AG09309 (cell line): ENCODE results near the gene DENND1A.

ENCODE experiments used
- DNase-seq: peaks from one replicate; pipeline ENCODE4 v3.0.0-alpha.2; 2010; ENCODE audit warnings: low read depth
- H3K4me3 ChIP-seq: 2 replicates; pipeline ENCODE4 v1.5.1; 2011; ENCODE audit warnings: mild to moderate bottlenecking, low read depth, low read length, moderate library complexity; ENCODE audit not compliant: control insufficient read depth
- CTCF ChIP-seq: IDR thresholded peaks from 2 replicates; pipeline ENCODE4 v1.5.1; 2011; ENCODE audit warnings: mild to moderate bottlenecking, low read depth, low read length, inconsistent platforms; ENCODE audit not compliant: insufficient read depth, control insufficient read depth; ENCODE audit errors: missing control alignments

The DENND1A gene

DNA sequence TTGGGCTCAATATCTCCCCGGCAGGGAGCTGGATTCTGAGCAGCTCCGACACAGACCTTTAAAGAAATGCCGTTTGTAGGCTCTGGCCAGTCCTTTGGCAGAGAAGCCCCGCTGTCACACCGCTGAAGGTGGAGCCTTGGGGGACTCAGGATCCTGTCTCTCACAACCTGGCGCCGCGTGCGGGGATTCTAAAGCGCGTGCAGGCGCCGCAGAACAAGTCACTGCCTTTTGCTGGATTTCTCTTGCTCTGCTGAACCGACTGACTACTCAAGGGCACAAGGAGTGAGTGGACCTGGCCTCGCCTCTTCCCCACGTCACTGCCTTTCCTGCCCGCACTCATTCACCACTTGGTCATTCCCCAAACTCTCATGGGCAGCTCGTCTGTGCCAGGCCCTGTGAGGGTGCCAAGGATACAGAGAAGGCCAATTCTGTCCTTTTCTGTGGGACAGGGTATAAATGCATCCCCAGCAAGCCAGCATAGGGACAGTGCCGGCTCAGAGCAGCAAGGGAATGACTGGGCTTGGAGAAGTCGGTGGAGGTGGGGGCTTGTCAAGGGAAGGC lies 504.6 kb downstream of the DENND1A start:
- no peak for TF ChIP-seq CTCF

DNA sequence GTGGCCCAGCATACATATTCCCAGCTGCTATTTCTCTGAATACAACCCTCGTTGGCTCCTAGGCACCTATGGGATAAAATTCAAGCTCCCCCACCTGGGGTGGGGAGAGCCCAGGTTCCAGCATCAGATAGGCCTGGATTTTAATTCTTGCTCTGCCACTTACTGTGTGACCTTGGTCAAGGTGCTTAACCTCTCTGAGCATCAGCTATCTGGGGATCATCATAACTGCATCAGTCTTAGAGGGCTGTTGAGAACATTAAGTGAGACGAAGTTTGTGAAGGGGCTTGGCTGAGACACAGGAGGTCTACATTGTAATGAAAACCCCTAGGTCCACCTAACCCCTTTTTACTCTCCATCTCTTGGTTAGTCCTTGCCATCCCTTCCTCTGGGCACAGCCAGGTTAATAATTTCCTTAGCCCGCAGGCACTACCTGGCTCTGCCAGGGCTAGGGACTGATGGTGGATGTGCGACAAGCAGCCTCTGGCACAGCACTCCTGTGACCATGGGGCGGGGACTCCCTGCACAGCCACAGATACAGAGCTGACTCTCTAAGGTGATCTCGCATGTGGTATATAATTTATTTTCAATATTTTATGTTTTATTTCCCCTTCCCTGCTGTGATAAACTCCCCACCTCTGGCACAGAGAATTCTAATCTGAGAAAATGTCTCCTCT lies 505.2 kb downstream of the DENND1A start:
- no peak for DNase-seq
- no peak overlapping the region for H3K4me3 ChIP-seq
- TF ChIP-seq CTCF, result no peak

More for the DNA sequence above, 504.6 kb downstream of the DENND1A start:
- no peak for DNase-seq
- no peak overlapping the region for H3K4me3 ChIP-seq

DNA sequence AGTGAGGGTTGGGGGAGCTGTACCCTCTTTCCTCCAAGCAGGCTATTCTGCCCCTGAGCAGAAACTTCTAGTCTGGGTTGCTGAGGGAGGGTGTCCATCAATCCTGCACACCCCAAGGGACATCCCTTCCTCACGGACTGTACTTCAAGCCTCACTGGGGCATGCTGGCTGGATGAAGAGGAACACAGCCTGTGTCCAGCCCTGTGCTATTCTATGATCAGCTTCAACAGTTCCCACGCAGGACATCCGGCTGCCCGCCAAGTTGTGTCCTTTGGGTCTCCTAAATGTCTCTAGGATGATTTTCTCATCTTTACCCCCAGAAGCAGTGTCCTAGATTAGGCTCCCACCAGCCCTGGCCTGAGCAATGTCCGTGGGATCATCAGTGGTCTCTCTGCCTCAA lies 505.8 kb downstream of the DENND1A start:
- no peak for DNase-seq
- no peak for TF ChIP-seq CTCF
- H3K4me3 ChIP-seq, result no peak overlapping the region

DNA sequence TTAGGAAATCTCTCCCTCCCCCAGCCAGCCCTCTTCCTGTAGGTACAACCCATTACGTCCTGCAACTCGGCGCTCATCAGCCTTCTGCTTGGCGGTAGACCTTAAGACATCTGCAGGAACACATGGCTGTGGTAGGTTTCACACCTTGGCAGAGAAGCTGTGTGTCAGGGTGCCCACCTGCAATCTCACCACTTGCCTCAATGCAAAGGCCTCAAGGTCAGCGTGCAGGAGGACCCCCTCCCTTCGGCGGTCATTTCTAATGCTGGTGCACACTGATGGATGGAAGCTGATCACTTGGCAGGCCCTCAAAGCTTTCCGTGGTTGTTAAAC lies 506.6 kb downstream of the DENND1A start:
- no peak for DNase-seq
- no peak overlapping the region for H3K4me3 ChIP-seq
- TF ChIP-seq CTCF, result no peak

GRCh38 chr9:123422635-123423310 lies 507.2 kb downstream of the DENND1A start:
- no peak for TF ChIP-seq CTCF
- no peak for DNase-seq

DNA sequence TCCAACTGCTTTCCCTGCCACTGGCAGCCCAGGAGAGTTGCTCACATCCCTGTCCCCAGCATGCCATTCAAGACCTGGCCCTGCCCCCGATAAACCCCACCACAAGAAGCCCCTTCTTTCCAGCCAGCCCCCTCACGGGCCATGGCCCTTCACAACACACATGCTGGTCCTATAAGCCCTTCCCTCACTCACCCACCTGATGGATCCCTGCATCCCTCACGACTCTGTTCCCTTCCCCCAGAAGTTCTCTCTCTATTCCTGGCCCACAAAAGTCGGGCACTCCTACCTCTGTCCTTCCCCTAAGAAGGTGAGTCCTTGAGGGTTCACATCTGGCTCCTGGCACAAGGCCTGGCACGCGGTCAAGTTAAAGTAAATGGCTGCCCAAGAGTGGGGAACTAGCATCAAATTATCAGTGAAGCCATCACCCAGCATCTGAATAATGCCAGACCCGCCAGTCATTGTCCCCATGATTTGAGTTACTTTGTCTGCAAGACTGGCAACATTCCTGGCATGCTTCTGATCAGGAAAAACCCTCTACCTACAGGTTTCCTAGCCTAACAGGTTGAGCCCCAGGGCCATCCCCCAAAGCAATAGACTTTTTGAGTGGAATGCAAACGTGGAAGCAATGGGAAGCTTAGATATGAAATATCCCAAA lies 508.0 kb downstream of the DENND1A start:
- no peak for DNase-seq
- no peak overlapping the region for H3K4me3 ChIP-seq
- TF ChIP-seq CTCF, result no peak

More at GRCh38 chr9:123422635-123423310, 507.2 kb downstream of the DENND1A start:
- no peak overlapping the region for H3K4me3 ChIP-seq
